GM12878 (cell line): ENCODE measurements around the gene GPC6. TPM values are rescaled to one million over a fixed set of nuclear protein-coding genes. Genes with fewer than 3 reads are reported as not detected.

Experiments
- ATAC-seq: fragments of 200-7000 bp; cut with Tn5 transposase; 3 replicates; pipeline ENCODE4 v1.9.1; 2020; ENCODE audit warnings: mild to moderate bottlenecking, moderate library complexity
- BruUV-seq: library from RNA; stranded (reverse); fragments of 400-500 nt; replicated peaks from 2 replicates; lab custom pipeline; 2021; lab: Mats Ljungman, UMichigan
- CTCF ChIA-PET: fragments of 300-600 bp; sonication (Branson Sonifier 250); formaldehyde crosslinking; extraction: SDS; loops from one replicate; lab custom pipeline; 2021; ENCODE audit warnings: inconsistent platforms; lab: Yijun Ruan, JAX
- POLR2A ChIA-PET: fragments of 350-600 bp; formaldehyde crosslinking; extraction: SDS; loops from one replicate; lab custom pipeline; 2021; ENCODE audit warnings: inconsistent platforms; lab: Charles Lee
- RAD21 ChIA-PET: fragments of 300-600 bp; sonication (Branson Sonifier 250); formaldehyde crosslinking; loops from one replicate; lab custom pipeline; 2023; ENCODE audit warnings: antibody characterized with exemption; ENCODE audit not compliant: unreplicated experiment; lab: Charles Lee
- SMC1A ChIA-PET: fragments of 300-600 bp; sonication (Branson Sonifier 250); formaldehyde crosslinking; loops from one replicate; lab custom pipeline; 2023; ENCODE audit not compliant: unreplicated experiment, uncharacterized antibody; lab: Charles Lee
- DNase-seq: peaks from one replicate; pipeline ENCODE4 v3.0.0-alpha.2; 2011; ENCODE audit warnings: low read depth, low spot score
- FAIRE-seq: peaks from 3 replicates; lab custom pipeline; 2011; peaks lifted over from hg19 to GRCh38; lab: Jason Lieb, UNC
- H2AFZ ChIP-seq: 2 replicates; pipeline ENCODE4 v1.6.0; 2011; ENCODE audit warnings: low read depth, low read length, control low read depth; ENCODE audit not compliant: control insufficient read depth
- H3K27ac ChIP-seq: 2 replicates; pipeline ENCODE4 v1.5.1; 2011; ENCODE audit warnings: control low read depth; ENCODE audit not compliant: control insufficient read depth, insufficient read depth
- H3K27me3 ChIP-seq, 2 experiments: replicated peaks in 1 of 2; 2 replicates each; pipeline versions ENCODE4 v1.6.0 to v1.6.1; 2011; ENCODE audit warnings: low read length in 1 of 2; ENCODE audit not compliant: control insufficient read depth in 2 of 2, insufficient read depth in 2 of 2
- H3K36me3 ChIP-seq, 2 experiments: 2 replicates each; pipeline ENCODE4 v1.5.1; 2011; ENCODE audit warnings: low read length in 1 of 2; ENCODE audit not compliant: control insufficient read depth in 2 of 2, insufficient read depth in 2 of 2
- H3K4me1 ChIP-seq: 2 replicates; pipeline ENCODE4 v1.6.1; 2011; ENCODE audit warnings: mild to moderate bottlenecking, low read length, moderate library complexity, mixed read lengths; ENCODE audit not compliant: control insufficient read depth, insufficient read depth
- H3K4me2 ChIP-seq: 2 replicates; pipeline ENCODE4 v1.6.0; 2011; ENCODE audit warnings: control low read depth; ENCODE audit not compliant: control insufficient read depth, insufficient read depth
- H3K4me3 ChIP-seq: fragments of 200-600 bp; sonication (generic); 2 replicates; pipeline ENCODE4 v1.5.1; 2016
- H3K79me2 ChIP-seq: 2 replicates; pipeline ENCODE4 v1.6.0; 2011; ENCODE audit warnings: low read length; ENCODE audit not compliant: control insufficient read depth, insufficient read depth
- H3K9ac ChIP-seq: 2 replicates; pipeline ENCODE4 v1.8.0; 2011; ENCODE audit warnings: low read length, control low read depth, mixed read lengths; ENCODE audit not compliant: control insufficient read depth, insufficient read depth
- H3K9me3 ChIP-seq: replicated peaks from 3 replicates; pipeline ENCODE4 v1.5.1; 2011; ENCODE audit warnings: mild to moderate bottlenecking, low read length; ENCODE audit not compliant: control insufficient read depth, insufficient read depth
- H4K20me1 ChIP-seq: 2 replicates; pipeline ENCODE4 v1.6.0; 2011; ENCODE audit not compliant: control insufficient read depth, insufficient read depth
- BHLHE40 ChIP-seq, 2 experiments: fragments of 450-650 bp in 1 of 2; IDR thresholded peaks; 2 replicates each; pipeline ENCODE4 v1.6.1; 2011 to 2017; ENCODE audit warnings: low read depth in 2 of 2, borderline replicate concordance in 1 of 2, improper control_type of control experiment in 1 of 2, low read length in 1 of 2, mild to moderate bottlenecking in 1 of 2
- CBX3 ChIP-seq: fragments of 200-600 bp; sonication (generic); IDR thresholded peaks from 2 replicates; pipeline ENCODE4 v1.6.1; 2016; ENCODE audit warnings: low read depth, borderline replicate concordance
- EED ChIP-seq: sonication (generic); IDR thresholded peaks from 2 replicates; pipeline ENCODE4 v1.6.1; 2016; ENCODE audit warnings: antibody characterized with exemption, low read depth
- FOXK2 ChIP-seq: fragments of 450-650 bp; IDR thresholded peaks from 2 replicates; pipeline ENCODE4 v1.6.1; 2017; ENCODE audit warnings: mild to moderate bottlenecking, moderate library complexity
- GATAD2B ChIP-seq: fragments of 450-650 bp; conservative IDR thresholded peaks from 2 replicates; pipeline ENCODE4 v1.6.1; 2017; ENCODE audit warnings: low read depth, mild to moderate bottlenecking, moderate library complexity
- IKZF1 ChIP-seq: fragments of 450-650 bp; conservative IDR thresholded peaks from 2 replicates; pipeline ENCODE4 v1.6.1; 2017; ENCODE audit warnings: antibody characterized with exemption, mild to moderate bottlenecking
- KAT2A ChIP-seq: conservative IDR thresholded peaks from 2 replicates; pipeline ENCODE4 v1.6.1; 2011; ENCODE audit warnings: low read depth, low read length; ENCODE audit not compliant: control insufficient read depth
- PAX8 ChIP-seq: fragments of 450-650 bp; IDR thresholded peaks from 2 replicates; pipeline ENCODE4 v1.6.1; 2017; ENCODE audit warnings: mild to moderate bottlenecking, moderate library complexity
- RUNX3 ChIP-seq: IDR thresholded peaks from 2 replicates; pipeline ENCODE4 v1.6.1; 2012; ENCODE audit warnings: low read length, inconsistent platforms
- SREBF1 ChIP-seq: IDR thresholded peaks from 2 replicates; pipeline ENCODE4 v1.6.1; 2012; ENCODE audit warnings: mild to moderate bottlenecking, low read length
- ZNF274 ChIP-seq: IDR thresholded peaks from one replicate; pipeline ENCODE4 v1.8.0; 2011; ENCODE audit not compliant: insufficient read length, insufficient read depth
- WGBS: methylation state at CpG from one replicate; pipeline ENCODE4 v1.1.6; 2016; ENCODE audit warnings: low lambda C conversion rate; ENCODE audit not compliant: insufficient replicate concordance, insufficient coverage; ENCODE audit errors: missing lambda C conversion rate; 5-methylcytosine and 5-hydroxymethylcytosine counted together
- in situ Hi-C: fragments of 300-500 bp; cut with MboI; formaldehyde crosslinking; loops from 9 replicates; pipeline ENCODE4 v1.14.3; 2018; ENCODE audit warnings: mixed read lengths
- intact Hi-C: fragments of 100-400 bp; cut with micrococcal nuclease; formaldehyde crosslinking; loops from one replicate; pipeline ENCODE4 v1.14.2; 2022; ENCODE audit not compliant: unreplicated experiment
- polyA plus RNA-seq, 11 experiments: library from polyadenylated mRNA; depleted of rRNA in 4 of 11; unstranded in 6 of 11; stranded (reverse) in 5 of 11; fragments of >200 nt; fragmentation: Nextera tagmentation in 4 of 11; fragmentation: Illumina TruSeq in 1 of 11; extraction: Ambion mirVana in 4 of 11; extraction: Trizol in 1 of 11; gene quantifications; 1 replicate in 1 of 11; 2 replicates in 10 of 11; pipeline versions ENCODE4 v1.2.1 to v1.2.3, GENCODE V29; 2011 to 2016; ENCODE audit warnings: inconsistent platforms in 2 of 11, missing spikeins in 2 of 11, low read depth in 1 of 11
- total RNA-seq, 4 experiments: library from RNA; depleted of rRNA in 3 of 4; stranded (reverse); fragments of >200 nt in 3 of 4; fragmentation: Illumina TruSeq in 1 of 4; extraction: Trizol in 1 of 4; gene quantifications; 2 replicates each; pipeline versions ENCODE4 v1.2.1 to v1.2.3, GENCODE V29; 2013 to 2021
- TF ChIP-seq, protein P1 (sequence below): fragments of 150-350 bp; IDR thresholded peaks from 2 replicates; pipeline ENCODE4 v1.6.1; 2014; ENCODE audit warnings: mild to moderate bottlenecking, low read depth, low read length
- TF ChIP-seq, protein P2 (sequence below): fragments of 450-650 bp; formaldehyde crosslinking; IDR thresholded peaks from 2 replicates; pipeline ENCODE4 v1.5.0; 2022; ENCODE audit warnings: mild to moderate bottlenecking, missing genetic modification characterization

The GPC6 gene
- total and polyA plus RNA-seq, 10 of the 15 experiments (the other 5 are each of a cell fraction or from before 2014, with no cell fraction given): 0.03 to 0.04 (median 0.03) TPM; not detected in 7

DNA sequence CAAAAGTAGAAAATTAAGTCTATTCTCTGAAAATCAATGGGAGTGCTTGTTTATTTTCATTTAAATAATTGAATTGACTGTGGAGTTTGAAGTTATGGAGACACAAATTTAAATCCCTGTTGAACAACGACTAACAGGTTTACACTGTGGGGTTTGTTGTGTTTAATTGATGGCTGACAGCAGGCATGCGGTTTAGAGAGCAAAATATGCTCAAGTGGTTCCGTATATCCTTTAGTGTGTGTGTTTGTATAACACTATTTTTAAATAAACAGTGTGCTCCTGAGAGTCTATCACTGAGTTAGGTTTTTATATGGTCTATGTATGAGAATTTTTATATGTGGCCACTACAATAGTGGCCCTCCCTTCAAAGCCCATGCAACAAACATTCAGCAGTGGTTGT, 332.0 kb downstream of the GPC6 start:
- ChIA-PET SMC1A (no interaction called here), POLR2A (no interaction called here), CTCF (no interaction called here), RAD21 (no interaction called here)
- Histone ChIP-seq H3K27me3 (no peaks in the 10 kb centered on the region), H2AFZ (no peak overlapping the region), H3K4me1 (no peaks in the 10 kb centered on the region), H3K4me2 (no peak overlapping the region), H3K9me3 (no peaks in the 10 kb centered on the region), H3K4me3 (no peak overlapping the region), H3K27ac (no peak overlapping the region), H3K36me3 (no peaks in the 10 kb centered on the region), H3K79me2 (no peaks in the 10 kb centered on the region), H4K20me1 (no peaks in the 10 kb centered on the region), H3K9ac (no peak overlapping the region)
- in situ Hi-C loops: no loop called here
- intact Hi-C loops: no loop called here
- no TSS peak for BruUV-seq
- TF ChIP-seq RUNX3: no peak
- no peak for TF ChIP-seq CBX3
- no peak for TF ChIP-seq EED
- TF ChIP-seq GATAD2B: no peak
- TF ChIP-seq FOXK2: no peak
- TF ChIP-seq, protein P1, sequence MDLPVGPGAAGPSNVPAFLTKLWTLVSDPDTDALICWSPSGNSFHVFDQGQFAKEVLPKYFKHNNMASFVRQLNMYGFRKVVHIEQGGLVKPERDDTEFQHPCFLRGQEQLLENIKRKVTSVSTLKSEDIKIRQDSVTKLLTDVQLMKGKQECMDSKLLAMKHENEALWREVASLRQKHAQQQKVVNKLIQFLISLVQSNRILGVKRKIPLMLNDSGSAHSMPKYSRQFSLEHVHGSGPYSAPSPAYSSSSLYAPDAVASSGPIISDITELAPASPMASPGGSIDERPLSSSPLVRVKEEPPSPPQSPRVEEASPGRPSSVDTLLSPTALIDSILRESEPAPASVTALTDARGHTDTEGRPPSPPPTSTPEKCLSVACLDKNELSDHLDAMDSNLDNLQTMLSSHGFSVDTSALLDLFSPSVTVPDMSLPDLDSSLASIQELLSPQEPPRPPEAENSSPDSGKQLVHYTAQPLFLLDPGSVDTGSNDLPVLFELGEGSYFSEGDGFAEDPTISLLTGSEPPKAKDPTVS: no peak
- TF ChIP-seq, protein P2, sequence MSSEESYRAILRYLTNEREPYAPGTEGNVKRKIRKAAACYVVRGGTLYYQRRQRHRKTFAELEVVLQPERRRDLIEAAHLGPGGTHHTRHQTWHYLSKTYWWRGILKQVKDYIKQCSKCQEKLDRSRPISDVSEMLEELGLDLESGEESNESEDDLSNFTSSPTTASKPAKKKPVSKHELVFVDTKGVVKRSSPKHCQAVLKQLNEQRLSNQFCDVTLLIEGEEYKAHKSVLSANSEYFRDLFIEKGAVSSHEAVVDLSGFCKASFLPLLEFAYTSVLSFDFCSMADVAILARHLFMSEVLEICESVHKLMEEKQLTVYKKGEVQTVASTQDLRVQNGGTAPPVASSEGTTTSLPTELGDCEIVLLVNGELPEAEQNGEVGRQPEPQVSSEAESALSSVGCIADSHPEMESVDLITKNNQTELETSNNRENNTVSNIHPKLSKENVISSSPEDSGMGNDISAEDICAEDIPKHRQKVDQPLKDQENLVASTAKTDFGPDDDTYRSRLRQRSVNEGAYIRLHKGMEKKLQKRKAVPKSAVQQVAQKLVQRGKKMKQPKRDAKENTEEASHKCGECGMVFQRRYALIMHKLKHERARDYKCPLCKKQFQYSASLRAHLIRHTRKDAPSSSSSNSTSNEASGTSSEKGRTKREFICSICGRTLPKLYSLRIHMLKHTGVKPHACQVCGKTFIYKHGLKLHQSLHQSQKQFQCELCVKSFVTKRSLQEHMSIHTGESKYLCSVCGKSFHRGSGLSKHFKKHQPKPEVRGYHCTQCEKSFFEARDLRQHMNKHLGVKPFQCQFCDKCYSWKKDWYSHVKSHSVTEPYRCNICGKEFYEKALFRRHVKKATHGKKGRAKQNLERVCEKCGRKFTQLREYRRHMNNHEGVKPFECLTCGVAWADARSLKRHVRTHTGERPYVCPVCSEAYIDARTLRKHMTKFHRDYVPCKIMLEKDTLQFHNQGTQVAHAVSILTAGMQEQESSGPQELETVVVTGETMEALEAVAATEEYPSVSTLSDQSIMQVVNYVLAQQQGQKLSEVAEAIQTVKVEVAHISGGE (CRISPR knock-in tag): no peak
- TF ChIP-seq PAX8: no peak
- TF ChIP-seq KAT2A: no peak
- TF ChIP-seq BHLHE40 (IDR thresholded peaks at IDR 0.05; ENCODE audit: borderline replicate concordance in 1 of 2, low read depth in 2 of 2, low read length in 1 of 2): no peak
- TF ChIP-seq ZNF274: no peak
- TF ChIP-seq SREBF1: no peak
- TF ChIP-seq IKZF1: no peak
- FAIRE-seq (no peak), DNase-seq (no peak), ATAC-seq (no peak)
- 12% methylated on average over 3 of the region's 3 CpGs for WGBS
